Adrenal gland (tissue), 12 donors: ENCODE data around the gene GHRHR. TPM values are rescaled to one million over a fixed set of nuclear protein-coding genes. Genes with fewer than 3 reads are reported as not detected.

ENCODE experiments used
- DNase-seq, 7 donors: peaks; one replicate each; pipeline ENCODE4 v3.0.0-alpha.2; 2019 to 2020
- H3K27ac ChIP-seq, 5 donors: fragments of 200-600 bp; sonication (generic) in 4 of 5; 1 replicate in 3 of 5; 2 replicates in 2 of 5; pipeline versions ENCODE4 v1.5.1 to v1.8.0; 2016 to 2020; ENCODE audit warnings: mild to moderate bottlenecking in 1 of 5
- H3K27me3 ChIP-seq: fragments of 200-600 bp; 2 replicates; pipeline ENCODE4 v1.8.0; 2021
- H3K36me3 ChIP-seq, 2 donors: fragments of 200-600 bp; replicated peaks in 1 of 2; 1 replicate in 1 of 2; 2 replicates in 1 of 2; pipeline versions ENCODE4 v1.5.1 to v1.8.0; 2018 to 2022
- H3K4me1 ChIP-seq, 2 donors: fragments of 200-600 bp; replicated peaks in 1 of 2; 1 replicate in 1 of 2; 2 replicates in 1 of 2; pipeline versions ENCODE4 v1.5.1 to v1.8.0; 2018 to 2021
- H3K4me3 ChIP-seq, 4 donors: fragments of 200-600 bp; sonication (generic) in 3 of 4; one replicate each; pipeline ENCODE4 v1.5.1; 2016 to 2018
- H3K9me3 ChIP-seq, 3 donors: fragments of 200-600 bp; sonication (generic) in 1 of 3; replicated peaks in 1 of 3; 1 replicate in 2 of 3; 2 replicates in 1 of 3; pipeline versions ENCODE4 v1.5.1 to v1.8.0; 2016 to 2021
- POLR2A ChIP-seq, 2 donors: fragments of 450-650 bp; IDR thresholded peaks; one replicate each; pipeline ENCODE4 v1.6.1; 2017; ENCODE audit warnings: antibody characterized with exemption in 2 of 2, mild to moderate bottlenecking in 2 of 2, moderate library complexity in 1 of 2
- WGBS, 4 donors: extraction: QIAGEN DNeasy Blood & Tissue Kit in 2 of 4; methylation state at CpG; one replicate each; pipeline versions ENCODE4 v1.1.5 to v1.1.7; 2013 to 2017; 5-methylcytosine and 5-hydroxymethylcytosine counted together
- intact Hi-C, 2 donors: fragments of 100-400 bp; cut with DNase I; formaldehyde crosslinking; loops; one replicate each; pipeline versions ENCODE4 v1.14.1 to v1.15.0; 2022 to 2023
- polyA plus RNA-seq, 3 donors: library from polyadenylated mRNA; stranded (reverse); fragments of 200-250 nt in 2 of 3; fragments of 350-450 nt in 1 of 3; fragmentation: Illumina TruSeq in 1 of 3; extraction: RNeasy Lipid Tissue Mini Kit (QIAGEN cat#74804) in 1 of 3; gene quantifications; one replicate each; pipeline ENCODE4 v1.2.3, GENCODE V29; 2013 to 2014
- total RNA-seq, 9 donors: library from RNA; depleted of rRNA in 4 of 9; stranded (reverse); fragments of >200 nt in 4 of 9; fragments of 120-200 nt in 1 of 9; fragmentation: NEBNext Ultra II Directional in 1 of 9; extraction: Animal tissue kit (Norgen Biotek cat#: 25700) in 1 of 9; gene quantifications; one replicate each; pipeline versions ENCODE4 v1.1.0 to v1.2.4, GENCODE V29; 2013 to 2023
- TF ChIP-seq, protein P1 (sequence below), 6 experiments: fragments of 450-650 bp in 4 of 6; fragments of 200-600 bp in 2 of 6; sonication (generic) in 1 of 6; IDR thresholded peaks; 1 replicate in 5 of 6; 2 replicates in 1 of 6; pipeline versions ENCODE4 v1.5.1 to v1.8.0; 2016 to 2021; ENCODE audit warnings: antibody characterized with exemption in 6 of 6, mild to moderate bottlenecking in 2 of 6, moderate library complexity in 1 of 6
- donor health status: healthy with polysubstance abuse.
- donor health status: Bipolar disorder and iron deficiency.
- donor health status: DM: yes; HTN: yes; CAD: no.
- donor health status: DM: no; HTN: no; CAD: no.
- donor health status: DM: no; HTN: no; CAD: no.
- donor health status: DM: yes; HTN: yes; CAD: no.

GHRHR gene
- total and polyA plus RNA-seq, 12 donors, result 0.33 to 11.5 (median 0.64) TPM; not detected in 6

DNA sequence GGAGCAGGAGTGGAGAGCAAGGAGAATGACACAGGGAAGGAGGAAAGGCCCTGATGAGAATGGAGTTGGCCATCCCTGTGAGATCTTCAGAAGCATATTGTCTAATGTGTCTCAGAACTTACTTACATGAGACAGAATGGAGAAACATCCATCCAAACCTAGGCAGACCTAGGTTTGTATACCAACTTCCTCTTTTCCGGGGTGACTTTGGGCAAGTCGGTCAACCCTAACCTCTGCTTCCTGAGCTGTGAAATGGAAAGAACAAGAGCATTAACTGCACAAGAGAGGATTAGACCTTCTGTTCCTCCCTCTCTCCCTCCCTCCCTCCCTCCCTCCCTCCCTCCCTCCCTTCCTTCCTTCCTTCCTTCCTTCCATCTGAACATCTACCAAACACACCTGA lies 4.5 kb downstream of the GHRHR start:
- 63 to 85% (median 74%) methylated on average over 2 of the region's 2 CpGs for WGBS, 4 donors
- Histone ChIP-seq H3K9me3 (no peaks in the 10 kb centered on the region), H3K27me3 (no peaks in the 10 kb centered on the region), H3K36me3 (no peaks in the 10 kb centered on the region), H3K27ac (no peak overlapping the region), H3K4me1 (no peaks in the 10 kb centered on the region), H3K4me3 (no peak overlapping the region)
- no peak for DNase-seq
- intact Hi-C loops, result no loop called here
- no peak for TF ChIP-seq POLR2A (IDR thresholded peaks at IDR 0.05)
- TF ChIP-seq, protein P1, sequence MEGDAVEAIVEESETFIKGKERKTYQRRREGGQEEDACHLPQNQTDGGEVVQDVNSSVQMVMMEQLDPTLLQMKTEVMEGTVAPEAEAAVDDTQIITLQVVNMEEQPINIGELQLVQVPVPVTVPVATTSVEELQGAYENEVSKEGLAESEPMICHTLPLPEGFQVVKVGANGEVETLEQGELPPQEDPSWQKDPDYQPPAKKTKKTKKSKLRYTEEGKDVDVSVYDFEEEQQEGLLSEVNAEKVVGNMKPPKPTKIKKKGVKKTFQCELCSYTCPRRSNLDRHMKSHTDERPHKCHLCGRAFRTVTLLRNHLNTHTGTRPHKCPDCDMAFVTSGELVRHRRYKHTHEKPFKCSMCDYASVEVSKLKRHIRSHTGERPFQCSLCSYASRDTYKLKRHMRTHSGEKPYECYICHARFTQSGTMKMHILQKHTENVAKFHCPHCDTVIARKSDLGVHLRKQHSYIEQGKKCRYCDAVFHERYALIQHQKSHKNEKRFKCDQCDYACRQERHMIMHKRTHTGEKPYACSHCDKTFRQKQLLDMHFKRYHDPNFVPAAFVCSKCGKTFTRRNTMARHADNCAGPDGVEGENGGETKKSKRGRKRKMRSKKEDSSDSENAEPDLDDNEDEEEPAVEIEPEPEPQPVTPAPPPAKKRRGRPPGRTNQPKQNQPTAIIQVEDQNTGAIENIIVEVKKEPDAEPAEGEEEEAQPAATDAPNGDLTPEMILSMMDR (IDR thresholded peaks at IDR 0.05), result no peak

DNA sequence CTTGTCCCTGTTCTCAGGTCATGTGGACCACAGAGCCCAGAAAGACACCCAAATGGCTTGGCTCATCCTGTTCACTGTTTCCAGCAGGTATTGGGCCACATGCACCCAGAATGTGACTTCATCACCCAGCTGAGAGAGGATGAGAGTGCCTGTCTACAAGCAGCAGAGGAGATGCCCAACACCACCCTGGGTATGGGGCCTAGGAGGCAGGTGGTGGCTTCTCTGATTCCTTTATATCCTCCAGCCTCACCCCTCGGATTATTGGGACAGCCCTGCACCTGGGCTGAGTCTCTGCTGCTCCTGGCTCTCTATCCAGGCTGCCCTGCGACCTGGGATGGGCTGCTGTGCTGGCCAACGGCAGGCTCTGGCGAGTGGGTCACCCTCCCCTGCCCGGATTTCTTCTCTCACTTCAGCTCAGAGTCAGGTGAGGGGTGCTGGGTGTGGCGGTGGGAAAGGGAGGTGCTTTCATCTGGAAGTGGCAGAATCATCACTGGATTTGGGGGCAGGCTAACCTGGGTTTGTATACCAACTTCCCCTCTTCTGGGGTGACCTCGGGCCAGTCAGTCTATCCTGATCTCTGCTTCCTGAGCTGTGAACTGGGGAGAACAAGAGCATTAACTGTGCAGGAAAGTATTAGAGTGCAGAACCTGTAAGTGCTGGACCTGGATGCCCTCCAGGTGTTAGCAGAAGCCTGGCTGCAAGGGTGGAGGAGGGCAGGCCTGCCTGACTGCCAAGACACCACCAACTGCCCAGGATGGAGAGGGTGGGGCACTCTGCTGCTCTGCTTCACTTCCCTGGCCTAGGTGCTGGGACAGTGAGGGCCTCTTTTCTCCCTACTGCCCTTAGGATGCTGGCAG lies 5.2 kb downstream of the GHRHR start:
- no peak for TF ChIP-seq POLR2A (IDR thresholded peaks at IDR 0.05)
- TF ChIP-seq, protein P1 (IDR thresholded peaks at IDR 0.05), result no peak
- Histone ChIP-seq H3K27me3 (no peaks in the 10 kb centered on the region), H3K36me3 (no peaks in the 10 kb centered on the region), H3K9me3 (no peaks in the 10 kb centered on the region), H3K27ac (no peak overlapping the region), H3K4me3 (no peak overlapping the region), H3K4me1 (no peaks in the 10 kb centered on the region)
- WGBS, 4 donors, result 83 to 98% (median 89%) methylated on average over 7 of the region's 7 CpGs
- DNase-seq, result no peak
- intact Hi-C loops, result no loop called here

DNA sequence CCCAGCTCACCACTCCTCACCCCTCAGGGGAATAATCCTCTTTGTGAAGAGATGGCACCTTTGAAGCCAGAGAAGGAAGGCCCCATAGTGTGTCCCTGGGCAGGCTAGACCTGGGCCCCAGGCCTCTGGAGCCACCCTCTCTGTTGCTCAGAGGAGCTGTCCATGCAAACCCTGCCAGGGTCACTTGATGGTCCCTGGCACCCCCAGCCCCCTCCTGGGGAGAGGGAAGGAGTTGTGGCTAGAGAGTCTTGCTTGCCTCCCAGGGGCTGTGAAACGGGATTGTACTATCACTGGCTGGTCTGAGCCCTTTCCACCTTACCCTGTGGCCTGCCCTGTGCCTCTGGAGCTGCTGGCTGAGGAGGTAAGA lies 5.8 kb downstream of the GHRHR start:
- H3K4me3 ChIP-seq, result no peak overlapping the region
- no peaks in the 10 kb centered on the region for H3K36me3 ChIP-seq
- H3K9me3 ChIP-seq, result no peaks in the 10 kb centered on the region
- TF ChIP-seq, protein P1 (IDR thresholded peaks at IDR 0.05), result no peak
- no peak for TF ChIP-seq POLR2A (IDR thresholded peaks at IDR 0.05)
- whole genome bisulfite sequencing, 4 donors, result 67 to 100% (median 98%) methylated on average over 1 of the region's 1 CpG
- intact Hi-C loops, result no loop called here
- H3K27me3 ChIP-seq, result no peaks in the 10 kb centered on the region
- no peak for DNase-seq
- no peaks in the 10 kb centered on the region for H3K4me1 ChIP-seq
- H3K27ac ChIP-seq, result no peak overlapping the region

DNA sequence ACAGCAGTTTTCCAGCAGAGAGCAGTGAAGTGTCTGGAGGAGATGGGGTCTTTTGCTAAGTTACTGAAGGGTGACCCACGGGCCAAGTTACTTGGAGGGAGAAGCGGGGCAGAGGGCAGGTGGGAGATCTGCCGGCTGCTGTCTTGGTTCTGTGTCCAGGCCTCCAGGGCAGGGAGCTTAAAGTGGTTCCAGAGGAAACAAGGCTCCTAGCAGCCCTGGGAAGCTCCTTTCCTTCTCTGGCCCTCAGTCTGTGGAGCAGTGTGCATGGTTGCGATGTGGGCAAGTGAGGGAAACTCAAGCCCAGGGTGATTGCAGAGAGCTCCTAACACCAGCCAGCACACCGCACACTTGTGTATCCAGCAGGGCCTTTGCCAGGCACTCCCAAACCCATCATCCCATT lies 6.3 kb downstream of the GHRHR start:
- Histone ChIP-seq H3K4me1 (no peaks in the 10 kb centered on the region), H3K36me3 (no peaks in the 10 kb centered on the region), H3K27ac (no peak overlapping the region), H3K27me3 (no peaks in the 10 kb centered on the region), H3K4me3 (no peak overlapping the region), H3K9me3 (no peaks in the 10 kb centered on the region)
- intact Hi-C loops, result no loop called here
- no peak for TF ChIP-seq POLR2A (IDR thresholded peaks at IDR 0.05)
- TF ChIP-seq, protein P1 (IDR thresholded peaks at IDR 0.05), result no peak
- WGBS, 4 donors, result 84 to 94% (median 92%) methylated on average over 5 of the region's 5 CpGs
- no peak for DNase-seq
